MCF 10A (cell line): ENCODE measurements around the gene PTCD2. TPM values are rescaled to one million over a fixed set of nuclear protein-coding genes. Genes with fewer than 3 reads are reported as not detected.
A peak's percentile ranks its signal among the peaks of the same experiment; 100 is the strongest.

Experiments
- BruUV-seq: library from RNA; stranded (reverse); fragments of 400-500 nt; replicated peaks from 2 replicates; lab custom pipeline; 2021; lab: Mats Ljungman, UMichigan
- CTCF ChIA-PET: fragments of 300-600 bp; sonication (Branson Sonifier 250); formaldehyde crosslinking; extraction: SDS; loops from one replicate; lab custom pipeline; 2021; ENCODE audit warnings: antibody characterized with exemption, inconsistent platforms; lab: Yijun Ruan, JAX
- POLR2A ChIA-PET: fragments of 300-600, 350-650 bp; sonication (Branson Sonifier 250); formaldehyde crosslinking; extraction: SDS; loops from one replicate; lab custom pipeline; 2020; ENCODE audit warnings: antibody characterized with exemption, inconsistent platforms; lab: Yijun Ruan, JAX
- DNase-seq: peaks from one replicate; pipeline ENCODE4 v3.0.0-alpha.2; 2018; ENCODE audit not compliant: unreplicated experiment
- H3K27ac Mint-ChIP-seq: one replicate; pipeline ENCODE4 v1.8.0; 2022; ENCODE audit warnings: mild to moderate bottlenecking, low read depth, mixed read lengths; ENCODE audit not compliant: unreplicated experiment
- H3K27me3 Mint-ChIP-seq: one replicate; pipeline ENCODE4 v1.8.0; 2022; ENCODE audit warnings: mixed read lengths; ENCODE audit not compliant: insufficient read depth, unreplicated experiment
- H3K36me3 Mint-ChIP-seq: one replicate; pipeline ENCODE4 v1.8.0; 2022; ENCODE audit warnings: mild to moderate bottlenecking, moderate library complexity, mixed read lengths; ENCODE audit not compliant: insufficient read depth, unreplicated experiment
- H3K4me1 Mint-ChIP-seq: one replicate; pipeline ENCODE4 v1.8.0; 2022; ENCODE audit warnings: mixed read lengths; ENCODE audit not compliant: insufficient read depth, unreplicated experiment
- H3K4me3 Mint-ChIP-seq: one replicate; pipeline ENCODE4 v1.8.0; 2022; ENCODE audit warnings: mild to moderate bottlenecking, moderate library complexity, mixed read lengths; ENCODE audit not compliant: unreplicated experiment
- H3K9me3 Mint-ChIP-seq: one replicate; pipeline ENCODE4 v1.8.0; 2022; ENCODE audit warnings: mixed read lengths; ENCODE audit not compliant: unreplicated experiment
- CTCF ChIP-seq: fragments of 200-600 bp; IDR thresholded peaks from one replicate; pipeline ENCODE4 v1.8.0; 2022; ENCODE audit warnings: antibody characterized with exemption, mild to moderate bottlenecking; ENCODE audit not compliant: unreplicated experiment
- intact Hi-C: fragments of 100-400 bp; cut with micrococcal nuclease; formaldehyde crosslinking; loops from 2 replicates; pipeline ENCODE4 v1.14.1; 2022
- total RNA-seq: library from RNA; stranded (reverse); gene quantifications from 2 replicates; pipeline ENCODE4 v1.2.3, GENCODE V29; 2022

Gene PTCD2
- total RNA-seq, 1 experiment from 2014 or later: 20.3 TPM

- peak overlapping the region; percentile 38 for H3K4me3 Mint-ChIP-seq
- POLR2A ChIA-PET: interaction anchor here (0.6 to 4.1 kb wide), 33 partner anchors 9 to 577 kb away, joined by 3 to 62 read pairs (median 7); partner anchors contain the start of genes FCHO2, MRPS27, PTCD2 and TNPO1
- DNase-seq: peak; percentile 98
- peaks cover 40% of the 10 kb centered on the region for H3K4me1 Mint-ChIP-seq
- no peaks in the 10 kb centered on the region for H3K36me3 Mint-ChIP-seq
- H3K27me3 Mint-ChIP-seq: no peaks in the 10 kb centered on the region
- no TSS peak for BruUV-seq
- intact Hi-C loops: no loop called here
- no peak for TF ChIP-seq CTCF
- H3K9me3 Mint-ChIP-seq: no peaks in the 10 kb centered on the region
- H3K27ac Mint-ChIP-seq: peak overlapping the region; percentile 98
- CTCF ChIA-PET: interaction anchor here (0.6 to 3.5 kb wide), 14 partner anchors 9 to 260 kb away, joined by 3 to 23 read pairs (median 4); no protein-coding TSS in a partner anchor
Observed at GRCh38 chr5:72378639-72379289, 58.6 kb downstream of the PTCD2 start.

- POLR2A ChIA-PET: interaction anchor here (0.6 to 4.1 kb wide), 19 partner anchors 8 to 469 kb away, joined by 3 to 62 read pairs (median 16); partner anchors contain the start of gene TNPO1
- H3K4me1 Mint-ChIP-seq: peaks cover 48% of the 10 kb centered on the region
- H3K27me3 Mint-ChIP-seq: no peaks in the 10 kb centered on the region
- peak overlapping the region; percentile 19 for H3K4me3 Mint-ChIP-seq
- intact Hi-C loops: no loop called here
- DNase-seq: peak; percentile 87
- no peaks in the 10 kb centered on the region for H3K36me3 Mint-ChIP-seq
- peak overlapping the region; percentile 98 for H3K27ac Mint-ChIP-seq
- no peak for TF ChIP-seq CTCF
- no TSS peak for BruUV-seq
- H3K9me3 Mint-ChIP-seq: no peaks in the 10 kb centered on the region
- CTCF ChIA-PET: interaction anchor here (0.9 to 3.5 kb wide), 7 partner anchors 12 to 144 kb away, joined by 3 to 23 read pairs (median 4); no protein-coding TSS in a partner anchor
Observed at GRCh38 chr5:72379936-72380335, 59.8 kb downstream of the PTCD2 start.

GRCh38 chr5:72380492-72381274 is 60.5 kb downstream of the PTCD2 start:
- POLR2A ChIA-PET: interaction anchor here (0.6 to 3.9 kb wide), 10 partner anchors 12 to 468 kb away, joined by 3 to 62 read pairs (median 22); partner anchors contain the start of gene TNPO1
- DNase-seq: no peak
- BruUV-seq: TSS peak; percentile 71
- no peak overlapping the region for H3K4me3 Mint-ChIP-seq
- no peaks in the 10 kb centered on the region for H3K27me3 Mint-ChIP-seq
- H3K36me3 Mint-ChIP-seq: no peaks in the 10 kb centered on the region
- H3K9me3 Mint-ChIP-seq: no peaks in the 10 kb centered on the region
- TF ChIP-seq CTCF: no peak
- intact Hi-C loops: no loop called here
- CTCF ChIA-PET: interaction anchor here (1.1 to 3.5 kb wide), 3 partner anchors 17 to 143 kb away, joined by 3 to 23 read pairs (median 4); no protein-coding TSS in a partner anchor
- peak overlapping the region; percentile 98 for H3K27ac Mint-ChIP-seq
- H3K4me1 Mint-ChIP-seq: peaks cover 48% of the 10 kb centered on the region
